H9 (cell line): ENCODE data around the gene IRF1. TPM values are rescaled to one million over a fixed set of nuclear protein-coding genes. Genes with fewer than 3 reads are reported as not detected.

ENCODE experiments used
- DNase-seq: peaks from one replicate; pipeline ENCODE4 v3.0.0-alpha.2; 2017
- H2AFZ ChIP-seq: one replicate; pipeline ENCODE4 v1.6.1; 2013; ENCODE audit warnings: mild to moderate bottlenecking, low read length, control low read depth, moderate library complexity
- H2AK5ac ChIP-seq: 2 replicates; pipeline ENCODE4 v1.6.1; 2013; ENCODE audit warnings: low read length, control low read depth, mixed read lengths; ENCODE audit not compliant: insufficient read length
- H2BK120ac ChIP-seq: one replicate; pipeline ENCODE4 v1.6.1; 2013; ENCODE audit warnings: low read depth, mild to moderate bottlenecking, low read length, control low read depth, inconsistent platforms; ENCODE audit not compliant: poor library complexity, severe bottlenecking
- H2BK12ac ChIP-seq: 2 replicates; pipeline ENCODE4 v1.6.1; 2013; ENCODE audit warnings: low read length, control low read depth, mixed read lengths, low read depth; ENCODE audit not compliant: insufficient read length
- H2BK15ac ChIP-seq: 2 replicates; pipeline ENCODE4 v1.6.1; 2013; ENCODE audit warnings: low read depth, low read length, control low read depth
- H2BK20ac ChIP-seq: one replicate; pipeline ENCODE4 v1.6.1; 2013; ENCODE audit warnings: low read depth, mild to moderate bottlenecking, low read length, control low read depth, inconsistent platforms; ENCODE audit not compliant: poor library complexity, severe bottlenecking
- H2BK5ac ChIP-seq: 2 replicates; pipeline ENCODE4 v1.6.1; 2013; ENCODE audit warnings: low read length, control low read depth, mixed read lengths; ENCODE audit not compliant: insufficient read length
- H3K14ac ChIP-seq: 2 replicates; pipeline ENCODE4 v1.6.1; 2013; ENCODE audit warnings: low read length, control low read depth; ENCODE audit not compliant: insufficient read depth
- H3K18ac ChIP-seq: 2 replicates; pipeline ENCODE4 v1.6.1; 2013; ENCODE audit warnings: low read depth, mild to moderate bottlenecking, mixed read lengths, low read length, control low read depth; ENCODE audit not compliant: insufficient read length
- H3K23ac ChIP-seq: 2 replicates; pipeline ENCODE4 v1.6.1; 2013; ENCODE audit warnings: low read length, control low read depth, mixed read lengths, low read depth; ENCODE audit not compliant: insufficient read length
- H3K23me2 ChIP-seq: 2 replicates; pipeline ENCODE4 v1.6.1; 2013; ENCODE audit warnings: low read depth, mild to moderate bottlenecking, mixed read lengths, low read length, control low read depth; ENCODE audit not compliant: insufficient read length, poor library complexity, severe bottlenecking
- H3K27ac ChIP-seq: 2 replicates; pipeline ENCODE4 v1.5.1; 2013; ENCODE audit warnings: low read length, control low read depth, mixed read lengths, low read depth; ENCODE audit not compliant: insufficient read length
- H3K27me3 ChIP-seq: 2 replicates; pipeline ENCODE4 v1.6.1; 2013; ENCODE audit warnings: low read length, control low read depth, inconsistent platforms; ENCODE audit not compliant: insufficient read depth
- H3K4ac ChIP-seq: 2 replicates; pipeline ENCODE4 v1.6.1; 2013; ENCODE audit warnings: low read depth, mild to moderate bottlenecking, control low read depth, inconsistent platforms, low read length, moderate library complexity
- H3K4me1 ChIP-seq: 2 replicates; pipeline ENCODE4 v1.6.1; 2013; ENCODE audit warnings: low read length, control low read depth, inconsistent platforms; ENCODE audit not compliant: insufficient read depth
- H3K4me2 ChIP-seq: 2 replicates; pipeline ENCODE4 v1.6.1; 2013; ENCODE audit warnings: low read length, control low read depth, mixed read lengths; ENCODE audit not compliant: insufficient read length, insufficient read depth
- H3K56ac ChIP-seq: 2 replicates; pipeline ENCODE4 v1.6.1; 2013; ENCODE audit warnings: low read depth, mild to moderate bottlenecking, mixed read lengths, low read length, control low read depth; ENCODE audit not compliant: insufficient read length
- H3K79me1 ChIP-seq: 2 replicates; pipeline ENCODE4 v1.6.1; 2013; ENCODE audit warnings: low read depth, mild to moderate bottlenecking, moderate library complexity, low read length, control low read depth, inconsistent platforms; ENCODE audit not compliant: insufficient read depth, poor library complexity, severe bottlenecking
- H3K79me2 ChIP-seq: 2 replicates; pipeline ENCODE4 v1.6.1; 2013; ENCODE audit warnings: low read length, control low read depth, inconsistent platforms; ENCODE audit not compliant: insufficient read depth
- H3K9ac ChIP-seq: 2 replicates; pipeline ENCODE4 v1.6.1; 2013; ENCODE audit warnings: low read length, control low read depth, mixed read lengths; ENCODE audit not compliant: insufficient read length; ENCODE audit errors: extremely low read depth
- H3K9me3 ChIP-seq: one replicate; pipeline ENCODE4 v1.6.1; 2013; ENCODE audit warnings: low read depth, low read length, inconsistent platforms; ENCODE audit not compliant: control insufficient read depth
- H3T11ph ChIP-seq: one replicate; pipeline ENCODE4 v1.6.1; 2013; ENCODE audit warnings: mild to moderate bottlenecking, low read length, control low read depth, inconsistent platforms
- H4K20me1 ChIP-seq: one replicate; pipeline ENCODE4 v1.6.1; 2013; ENCODE audit not compliant: control insufficient read depth, insufficient read length, insufficient read depth
- H4K5ac ChIP-seq: 2 replicates; pipeline ENCODE4 v1.6.1; 2013; ENCODE audit warnings: low read depth, mild to moderate bottlenecking, mixed read lengths, low read length, control low read depth; ENCODE audit not compliant: insufficient read length
- H4K8ac ChIP-seq: replicated peaks from 2 replicates; pipeline ENCODE4 v1.6.1; 2013; ENCODE audit warnings: low read length, control low read depth, mixed read lengths, low read depth; ENCODE audit not compliant: insufficient read length
- H4K91ac ChIP-seq: 2 replicates; pipeline ENCODE4 v1.6.1; 2013; ENCODE audit warnings: low read depth, mild to moderate bottlenecking, moderate library complexity, mixed read lengths, low read length, control low read depth; ENCODE audit not compliant: insufficient read length
- H3K27ac Mint-ChIP-seq, 3 experiments: 2 replicates in 2 of 3; 3 replicates in 1 of 3; pipeline ENCODE4 v1.8.0; 2020 to 2021; ENCODE audit warnings: mixed read lengths in 3 of 3, mild to moderate bottlenecking in 1 of 3, moderate library complexity in 1 of 3
- H3K27me3 Mint-ChIP-seq: 2 replicates; pipeline ENCODE4 v1.8.0; 2021; ENCODE audit warnings: low read depth, mild to moderate bottlenecking, moderate library complexity, mixed read lengths
- H3K36me3 Mint-ChIP-seq, 3 experiments: 2 replicates in 2 of 3; 3 replicates in 1 of 3; pipeline ENCODE4 v1.8.0; 2020 to 2021; ENCODE audit warnings: low read depth in 3 of 3, mixed read lengths in 3 of 3; ENCODE audit not compliant: insufficient read depth in 1 of 3
- H3K4me1 Mint-ChIP-seq, 2 experiments: 2 replicates each; pipeline ENCODE4 v1.8.0; 2020; ENCODE audit warnings: mixed read lengths in 2 of 2
- H3K4me3 Mint-ChIP-seq, 2 experiments: 2 replicates in 1 of 2; 3 replicates in 1 of 2; pipeline ENCODE4 v1.8.0; 2020 to 2021; ENCODE audit warnings: mild to moderate bottlenecking in 2 of 2, mixed read lengths in 2 of 2, moderate library complexity in 1 of 2
- H3K9me3 Mint-ChIP-seq, 2 experiments: 2 replicates in 1 of 2; 3 replicates in 1 of 2; pipeline ENCODE4 v1.8.0; 2020; ENCODE audit warnings: mild to moderate bottlenecking in 2 of 2, mixed read lengths in 2 of 2, moderate library complexity in 1 of 2
- WGBS: extraction: QIAGEN DNeasy Blood & Tissue Kit; methylation state at CpG from one replicate; pipeline ENCODE4 v1.1.7; 2013; ENCODE audit warnings: missing lambda C conversion rate, low lambda C conversion rate, mixed read lengths; ENCODE audit not compliant: insufficient read length; ENCODE audit errors: extremely low coverage; 5-methylcytosine and 5-hydroxymethylcytosine counted together
- total RNA-seq: library from RNA; stranded (reverse); gene quantifications from 2 replicates; pipeline ENCODE4 v1.2.1, GENCODE V29; 2021
- TF ChIP-seq, protein P1 (sequence below): fragments of 200-600 bp; sonication (generic); conservative IDR thresholded peaks from 3 replicates; pipeline ENCODE4 v1.8.0; 2021; ENCODE audit warnings: antibody characterized with exemption, mild to moderate bottlenecking

The IRF1 gene
- total RNA-seq, 1 experiment from 2014 or later = 8.7 TPM

DNA sequence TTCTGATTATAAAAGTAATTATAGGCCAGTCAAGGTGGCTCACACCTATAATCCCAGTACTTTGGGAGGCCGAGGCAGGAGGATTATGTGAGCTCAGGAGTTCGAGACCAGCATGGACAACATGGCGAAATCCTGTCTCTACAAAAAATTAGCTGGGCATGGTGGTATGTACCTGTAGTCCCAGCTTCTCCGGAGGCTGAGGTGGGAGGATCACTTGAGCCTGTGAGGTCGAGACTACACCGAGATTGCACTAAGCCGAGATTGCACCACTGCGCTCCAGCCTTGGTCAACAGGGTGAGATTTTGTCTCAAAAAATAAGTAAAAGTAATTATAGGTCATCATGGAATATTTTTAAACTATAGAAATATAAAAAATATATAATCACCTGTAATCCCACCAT lies 18.1 kb downstream of the IRF1 start:
- Histone ChIP-seq H2BK12ac (no peak overlapping the region), H2BK5ac (no peak overlapping the region), H3K23ac (no peak overlapping the region), H3K9me3 (no peaks in the 10 kb centered on the region), H3K9ac (no peak overlapping the region), H3K4me1 (peaks cover 2% of the 10 kb centered on the region; the same call in 1 of the 2 replicates), H4K91ac (no peak overlapping the region), H2BK15ac (no peak overlapping the region), H3T11ph (no peak overlapping the region), H3K23me2 (no peaks in the 10 kb centered on the region), H3K79me2 (no peaks in the 10 kb centered on the region), H4K20me1 (no peaks in the 10 kb centered on the region), H3K14ac (no peak overlapping the region), H2AK5ac (no peak overlapping the region), H3K18ac (no peak overlapping the region), H4K5ac (no peak overlapping the region), H3K4me2 (no peak overlapping the region), H2AFZ (no peak overlapping the region), H3K27ac (no peak overlapping the region), H2BK120ac (no peak overlapping the region), H3K79me1 (no peaks in the 10 kb centered on the region), H2BK20ac (no peak overlapping the region), H3K56ac (no peak overlapping the region), H3K27me3 (no peaks in the 10 kb centered on the region), H3K4ac (no peak overlapping the region), H4K8ac (no peak overlapping the region)
- no peak for DNase-seq
- H3K27ac Mint-ChIP-seq = no peak overlapping the region
- no peaks in the 10 kb centered on the region for H3K27me3 Mint-ChIP-seq
- H3K4me3 Mint-ChIP-seq = no peak overlapping the region
- H3K9me3 Mint-ChIP-seq = peaks cover 5 to 11% of the 10 kb centered on the region in 2 experiments
- TF ChIP-seq, protein P1, sequence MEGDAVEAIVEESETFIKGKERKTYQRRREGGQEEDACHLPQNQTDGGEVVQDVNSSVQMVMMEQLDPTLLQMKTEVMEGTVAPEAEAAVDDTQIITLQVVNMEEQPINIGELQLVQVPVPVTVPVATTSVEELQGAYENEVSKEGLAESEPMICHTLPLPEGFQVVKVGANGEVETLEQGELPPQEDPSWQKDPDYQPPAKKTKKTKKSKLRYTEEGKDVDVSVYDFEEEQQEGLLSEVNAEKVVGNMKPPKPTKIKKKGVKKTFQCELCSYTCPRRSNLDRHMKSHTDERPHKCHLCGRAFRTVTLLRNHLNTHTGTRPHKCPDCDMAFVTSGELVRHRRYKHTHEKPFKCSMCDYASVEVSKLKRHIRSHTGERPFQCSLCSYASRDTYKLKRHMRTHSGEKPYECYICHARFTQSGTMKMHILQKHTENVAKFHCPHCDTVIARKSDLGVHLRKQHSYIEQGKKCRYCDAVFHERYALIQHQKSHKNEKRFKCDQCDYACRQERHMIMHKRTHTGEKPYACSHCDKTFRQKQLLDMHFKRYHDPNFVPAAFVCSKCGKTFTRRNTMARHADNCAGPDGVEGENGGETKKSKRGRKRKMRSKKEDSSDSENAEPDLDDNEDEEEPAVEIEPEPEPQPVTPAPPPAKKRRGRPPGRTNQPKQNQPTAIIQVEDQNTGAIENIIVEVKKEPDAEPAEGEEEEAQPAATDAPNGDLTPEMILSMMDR = no peak
- no CpG with 5 or more reads among the region's 8 CpGs for WGBS
- H3K36me3 Mint-ChIP-seq = peaks cover 0 to 7% (median 1%) of the 10 kb centered on the region in 3 experiments; a peak in 4 of 7 replicates
- H3K4me1 Mint-ChIP-seq = peaks cover 19 to 20% of the 10 kb centered on the region in 2 experiments
